Activated CD8-positive, alpha-beta memory T cell treated with anti-CD3 and anti-CD28 coated beads for 1 hour (primary cell): Measurements from ENCODE around the gene IL12RB2.
"Not testable (repeated sequence)": the region's sequence is repeated elsewhere in the genome, so short reads cannot be mapped to it uniquely, and the experiment has no call there.

Source experiments
- DNase-seq, 2 donors: peaks; one replicate each; pipeline ENCODE4 v3.0.0-alpha.2; 2020; ENCODE audit warnings: low read depth in 1 of 2; ENCODE audit errors: extremely low read depth in 1 of 2

The IL12RB2 gene

GRCh38 chr1:67430358-67431155 is 122.9 kb downstream of the IL12RB2 start, which contains the start of gene SERBP1:
TSS of gene SERBP1 (minus strand) at chr1:67430402. CDS start at chr1:67430300, 102 bp downstream.
- DNase-seq = peak; percentile 85 to 93

GRCh38 chr1:67431156-67431765 is 123.6 kb downstream of the IL12RB2 start:
- no peak for DNase-seq

- DNase-seq = no peak
These were observed 124.4 kb downstream of the IL12RB2 start for GRCh38 chr1:67431869-67432578.

- DNase-seq = no peak
These were observed 125.1 kb downstream of the IL12RB2 start for GRCh38 chr1:67432745-67433144.

GRCh38 chr1:67433837-67434236 is 126.2 kb downstream of the IL12RB2 start:
- DNase-seq = no peak

- DNase-seq = no peak
These were observed 126.8 kb downstream of the IL12RB2 start for GRCh38 chr1:67434491-67434890.

GRCh38 chr1:67436511-67437055 is 128.9 kb downstream of the IL12RB2 start:
- no peak for DNase-seq

- DNase-seq = no peak
These were observed 130.3 kb downstream of the IL12RB2 start for GRCh38 chr1:67437961-67438360.

GRCh38 chr1:67439277-67440029 is 131.8 kb downstream of the IL12RB2 start:
- no peak for DNase-seq

GRCh38 chr1:67440339-67440738 is 132.7 kb downstream of the IL12RB2 start:
- no peak for DNase-seq

- no peak for DNase-seq
These were observed 133.5 kb downstream of the IL12RB2 start for GRCh38 chr1:67441183-67441582.

GRCh38 chr1:67441739-67442281 is 134.1 kb downstream of the IL12RB2 start:
- DNase-seq = no peak

- not testable (repeated sequence) for DNase-seq
These were observed 138.3 kb downstream of the IL12RB2 start for GRCh38 chr1:67446014-67446413.
